ENCODE measurements around the gene LRRC19. TPM values are rescaled to one million over a fixed set of nuclear protein-coding genes. Genes with fewer than 3 reads are reported as not detected.

LRRC19 gene
- total RNA-seq, 2 experiments from 2014 or later = not detected

- H3K36me3 ChIP-seq (ENCODE audit: insufficient read depth, low read length) = peaks cover 8% of the 10 kb centered on the region
- ATAC-seq (ENCODE audit: poor library complexity) = no peak
- intact Hi-C loops (cut with DNase I, micrococcal nuclease) = no loop called here
- no peaks in the 10 kb centered on the region for H3K27me3 ChIP-seq (ENCODE audit: control insufficient read depth in 1 of 2, insufficient read depth in 2 of 2, low read length in 2 of 2)
- H3K36me3 Mint-ChIP-seq (ENCODE audit: low read depth) = peaks cover 32% of the 10 kb centered on the region
- H3K27ac ChIP-seq (ENCODE audit: low read depth in 1 of 2, low read length in 2 of 2) = no peak overlapping the region
- TF ChIP-seq, protein P1, sequence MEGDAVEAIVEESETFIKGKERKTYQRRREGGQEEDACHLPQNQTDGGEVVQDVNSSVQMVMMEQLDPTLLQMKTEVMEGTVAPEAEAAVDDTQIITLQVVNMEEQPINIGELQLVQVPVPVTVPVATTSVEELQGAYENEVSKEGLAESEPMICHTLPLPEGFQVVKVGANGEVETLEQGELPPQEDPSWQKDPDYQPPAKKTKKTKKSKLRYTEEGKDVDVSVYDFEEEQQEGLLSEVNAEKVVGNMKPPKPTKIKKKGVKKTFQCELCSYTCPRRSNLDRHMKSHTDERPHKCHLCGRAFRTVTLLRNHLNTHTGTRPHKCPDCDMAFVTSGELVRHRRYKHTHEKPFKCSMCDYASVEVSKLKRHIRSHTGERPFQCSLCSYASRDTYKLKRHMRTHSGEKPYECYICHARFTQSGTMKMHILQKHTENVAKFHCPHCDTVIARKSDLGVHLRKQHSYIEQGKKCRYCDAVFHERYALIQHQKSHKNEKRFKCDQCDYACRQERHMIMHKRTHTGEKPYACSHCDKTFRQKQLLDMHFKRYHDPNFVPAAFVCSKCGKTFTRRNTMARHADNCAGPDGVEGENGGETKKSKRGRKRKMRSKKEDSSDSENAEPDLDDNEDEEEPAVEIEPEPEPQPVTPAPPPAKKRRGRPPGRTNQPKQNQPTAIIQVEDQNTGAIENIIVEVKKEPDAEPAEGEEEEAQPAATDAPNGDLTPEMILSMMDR (IDR thresholded peaks at IDR 0.05) = no peak
- H3K27me3 Mint-ChIP-seq = no peaks in the 10 kb centered on the region
- H3K27ac Mint-ChIP-seq = no peak overlapping the region
- CTCF ChIA-PET = no interaction called here
- H3K4me1 ChIP-seq (ENCODE audit: insufficient read depth, low read length) = no peaks in the 10 kb centered on the region
- no peak overlapping the region for H3K4me3 Mint-ChIP-seq
- POLR2A ChIA-PET = no interaction called here
- no peak for DNase-seq
- no peaks in the 10 kb centered on the region for H3K9me3 Mint-ChIP-seq
- H3K4me1 Mint-ChIP-seq (ENCODE audit: low read depth) = no peaks in the 10 kb centered on the region
- no peak overlapping the region for H3K4me3 ChIP-seq (ENCODE audit: low read length)
- no peaks in the 10 kb centered on the region for H3K9me3 ChIP-seq (ENCODE audit: control insufficient read depth in 1 of 2, insufficient read depth in 1 of 2, low read length in 2 of 2)
Measured at GRCh38 chr9:26983340-26983739, 22.1 kb downstream of the LRRC19 start.

DNA sequence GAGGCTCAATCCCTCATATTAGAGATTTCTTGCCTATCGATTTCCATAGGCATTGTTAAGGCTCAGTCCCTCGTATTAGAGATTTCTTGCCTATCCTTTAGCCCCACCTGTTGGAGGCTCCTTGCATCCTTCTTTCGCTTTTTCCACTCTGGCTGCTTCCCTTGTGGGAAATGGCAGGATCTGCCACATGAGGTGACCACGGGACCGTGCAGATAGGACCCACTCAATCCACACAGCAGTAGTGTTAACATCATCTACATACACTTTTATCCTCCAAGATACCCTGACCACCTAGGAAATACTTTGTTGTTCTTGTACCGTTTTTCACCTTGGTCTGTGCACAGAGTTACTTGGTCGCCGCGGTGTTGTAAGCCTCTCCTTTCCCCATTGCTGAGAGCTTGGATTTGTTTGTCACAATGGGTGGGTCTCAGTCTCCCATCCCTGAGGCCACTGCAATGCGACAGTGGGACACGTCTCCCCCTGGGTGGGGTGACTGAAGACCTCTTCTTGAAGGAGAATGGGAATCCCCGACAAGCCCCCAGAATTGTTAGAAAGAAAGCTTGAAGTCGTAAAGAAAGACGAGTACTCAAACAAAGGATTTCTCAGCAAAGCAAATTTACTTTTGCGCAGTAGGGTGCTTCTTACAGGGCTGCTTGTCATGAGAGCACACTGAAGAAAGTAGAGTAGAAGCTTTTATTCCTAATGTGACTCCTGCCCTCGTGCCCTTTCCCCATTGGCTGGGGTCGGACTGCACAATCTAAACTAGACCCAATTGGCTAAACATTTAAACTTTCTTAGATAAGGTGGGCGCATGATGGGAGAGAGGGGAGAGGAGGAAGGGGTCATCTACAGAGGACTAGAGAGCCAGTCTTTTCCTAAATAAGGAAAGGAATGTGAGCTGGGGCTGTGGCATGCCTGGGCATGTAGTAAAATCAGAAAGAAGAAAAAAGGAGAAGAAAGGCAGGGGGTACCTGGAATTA lies 29.5 kb downstream of the LRRC19 start:
- H3K27ac ChIP-seq (ENCODE audit: low read depth in 1 of 2, low read length in 2 of 2) = no peak overlapping the region
- intact Hi-C loops (cut with DNase I, micrococcal nuclease) = loop anchor here in 1 of 2 experiments (2.0 kb wide), 1 partner anchor 231 kb away; no protein-coding TSS in a partner anchor
- TF ChIP-seq, protein P1 (IDR thresholded peaks at IDR 0.05) = peak; percentile 34

DNA sequence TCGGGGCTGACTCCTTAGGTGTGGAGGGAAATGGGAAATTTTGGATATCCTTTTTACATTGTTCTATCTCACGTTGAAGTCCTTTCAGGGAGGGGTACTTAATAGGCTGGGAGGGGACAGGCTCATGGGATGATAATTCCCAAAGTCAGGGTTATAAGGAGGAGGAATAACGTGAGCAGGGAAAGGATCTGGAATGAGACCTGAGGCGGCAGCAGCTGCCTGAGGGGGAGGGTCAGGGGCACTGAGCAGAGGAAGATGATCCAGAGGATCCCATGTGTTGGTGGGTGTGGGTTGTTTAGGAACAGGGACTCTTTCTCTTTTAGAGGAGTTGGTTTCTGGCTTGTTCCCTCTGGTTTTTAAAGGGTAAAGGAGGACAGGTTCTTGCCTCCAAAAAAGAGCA lies 30.5 kb downstream of the LRRC19 start:
- ATAC-seq (ENCODE audit: poor library complexity) (no peak), DNase-seq (no peak)
- H3K4me3 ChIP-seq (ENCODE audit: low read length) = no peak overlapping the region
- H3K27me3 ChIP-seq (ENCODE audit: control insufficient read depth in 1 of 2, insufficient read depth in 2 of 2, low read length in 2 of 2) = no peaks in the 10 kb centered on the region
- H3K36me3 ChIP-seq (ENCODE audit: insufficient read depth, low read length) = no peaks in the 10 kb centered on the region
- no peaks in the 10 kb centered on the region for H3K9me3 ChIP-seq (ENCODE audit: control insufficient read depth in 1 of 2, insufficient read depth in 1 of 2, low read length in 2 of 2)
- no peak overlapping the region for H3K27ac Mint-ChIP-seq
- POLR2A ChIA-PET = no interaction called here
- TF ChIP-seq, protein P1 (IDR thresholded peaks at IDR 0.05) = no peak
- H3K4me1 Mint-ChIP-seq (ENCODE audit: low read depth) = no peaks in the 10 kb centered on the region
- intact Hi-C loops (cut with DNase I, micrococcal nuclease) = loop anchor here (1.0 to 2.0 kb wide), 2 partner anchors 230 to 231 kb away; no protein-coding TSS in a partner anchor
- CTCF ChIA-PET = no interaction called here
- H3K27ac ChIP-seq (ENCODE audit: low read depth in 1 of 2, low read length in 2 of 2) = no peak overlapping the region
- no peaks in the 10 kb centered on the region for H3K9me3 Mint-ChIP-seq
- no peaks in the 10 kb centered on the region for H3K4me1 ChIP-seq (ENCODE audit: insufficient read depth, low read length)
- H3K36me3 Mint-ChIP-seq (ENCODE audit: low read depth) = peaks cover 10% of the 10 kb centered on the region
- no peaks in the 10 kb centered on the region for H3K27me3 Mint-ChIP-seq
- H3K4me3 Mint-ChIP-seq = no peak overlapping the region

More for the DNA sequence above, 29.5 kb downstream of the LRRC19 start:
- ATAC-seq (ENCODE audit: poor library complexity) = no peak
- Histone ChIP-seq H3K4me1 (ENCODE audit: insufficient read depth, low read length) (no peaks in the 10 kb centered on the region), H3K27me3 (ENCODE audit: control insufficient read depth in 1 of 2, insufficient read depth in 2 of 2, low read length in 2 of 2) (no peaks in the 10 kb centered on the region), H3K36me3 (ENCODE audit: insufficient read depth, low read length) (no peaks in the 10 kb centered on the region), H3K4me3 (ENCODE audit: low read length) (no peak overlapping the region), H3K9me3 (ENCODE audit: control insufficient read depth in 1 of 2, insufficient read depth in 1 of 2, low read length in 2 of 2) (no peaks in the 10 kb centered on the region)
- CTCF ChIA-PET = no interaction called here
- H3K27me3 Mint-ChIP-seq = no peaks in the 10 kb centered on the region
- POLR2A ChIA-PET = no interaction called here
- H3K4me3 Mint-ChIP-seq = no peak overlapping the region
- no peaks in the 10 kb centered on the region for H3K4me1 Mint-ChIP-seq (ENCODE audit: low read depth)
- peaks cover 16% of the 10 kb centered on the region for H3K36me3 Mint-ChIP-seq (ENCODE audit: low read depth)
- DNase-seq = peak in 4 of 14 experiments; percentile 22 to 49 (median 36)
- no peak overlapping the region for H3K27ac Mint-ChIP-seq
- no peaks in the 10 kb centered on the region for H3K9me3 Mint-ChIP-seq

Measured in CD4-positive, alpha-beta T cell (primary cell).